Hematopoietic multipotent progenitor cell treated with erythropoietin and hydrocortisone succinate and interleukin-3 and kit ligand, for 4 days (in vitro differentiated cells): Measurements from ENCODE around the gene IQSEC1.
"Not testable (repeated sequence)": the region's sequence is repeated elsewhere in the genome, so short reads cannot be mapped to it uniquely, and the experiment has no call there.

ENCODE experiments used
- DNase-seq: peaks from one replicate; pipeline ENCODE4 v3.0.0-alpha.2; 2015

IQSEC1 gene

DNA sequence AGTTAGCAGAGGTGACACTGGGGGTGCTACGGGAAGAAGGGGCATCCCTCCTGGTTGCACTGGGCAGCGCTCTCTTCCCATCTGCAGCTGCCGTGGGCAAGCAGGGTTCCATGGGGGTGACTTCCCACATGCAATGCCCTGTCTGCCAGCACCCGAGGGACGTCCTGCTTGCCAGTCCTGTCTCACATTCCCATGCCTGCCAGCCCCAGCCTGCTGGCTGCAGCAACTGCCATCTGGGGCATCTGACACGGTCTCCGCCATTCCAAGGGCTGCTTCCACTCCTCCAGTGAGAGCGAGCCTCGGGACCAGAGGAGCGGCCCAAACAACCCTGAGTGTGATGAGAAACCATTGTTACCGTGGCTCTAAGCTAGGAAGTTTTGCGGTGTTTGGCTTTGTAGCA, 186.5 kb downstream of the IQSEC1 start:
- DNase-seq: no peak

DNA sequence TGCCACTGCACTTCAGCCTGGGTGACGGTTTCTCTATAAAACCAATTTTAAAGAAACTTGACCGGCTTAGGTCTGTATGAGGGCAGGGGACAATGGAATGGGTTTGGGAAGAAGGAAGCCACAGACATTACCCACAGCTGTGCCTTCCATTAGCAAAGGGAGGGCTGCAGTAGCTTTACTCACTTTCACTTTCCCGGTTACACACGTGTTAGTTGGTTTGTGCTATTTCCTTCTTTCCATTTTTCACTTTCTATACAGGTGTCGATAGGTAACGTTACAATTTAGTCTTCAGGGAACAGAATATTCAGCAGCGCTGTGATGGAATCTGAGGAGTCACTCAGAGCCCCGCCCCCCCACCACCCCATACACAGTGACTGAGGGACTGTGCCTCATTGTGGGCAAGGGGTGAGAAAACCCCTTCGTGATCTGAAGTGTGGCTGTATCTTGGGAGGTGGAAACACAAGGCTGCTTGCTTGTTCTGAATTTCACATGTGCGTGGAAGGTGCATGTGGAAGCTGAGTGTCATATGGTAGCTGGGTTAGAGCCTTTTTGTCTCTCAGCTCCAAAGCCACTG, 187.0 kb downstream of the IQSEC1 start:
- no peak for DNase-seq

- no peak for DNase-seq
Observed at GRCh38 chr3:12885583-12885930, 187.7 kb downstream of the IQSEC1 start.

GRCh38 chr3:12884790-12885582, 188.2 kb downstream of the IQSEC1 start:
- DNase-seq: no peak

DNA sequence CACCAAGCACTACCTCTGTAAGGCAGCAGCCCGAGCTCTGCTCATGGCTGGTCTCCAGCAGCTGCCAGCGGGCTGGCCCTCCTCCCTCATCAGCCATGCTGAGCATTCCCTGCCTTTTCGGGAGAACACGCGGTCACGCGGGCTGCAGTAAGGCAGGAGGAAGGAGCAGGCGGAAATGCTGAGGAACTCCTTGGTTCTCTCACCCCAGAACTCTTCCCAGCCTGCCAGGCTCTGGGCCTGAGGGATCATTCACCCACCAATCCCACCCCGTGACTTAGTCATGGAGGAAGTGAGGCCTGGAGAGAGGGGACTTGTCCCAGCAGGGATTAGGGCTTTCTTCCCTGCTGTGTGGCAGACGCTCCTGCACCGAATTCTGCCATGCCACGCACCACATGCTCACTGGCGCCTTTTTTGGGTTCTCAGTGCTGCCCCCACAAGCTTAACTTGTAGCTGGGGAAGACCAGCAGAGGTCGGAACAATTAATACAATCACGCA, 189.0 kb downstream of the IQSEC1 start:
- DNase-seq: no peak

GRCh38 chr3:12882336-12883310, 190.6 kb downstream of the IQSEC1 start:
- no peak for DNase-seq

DNA sequence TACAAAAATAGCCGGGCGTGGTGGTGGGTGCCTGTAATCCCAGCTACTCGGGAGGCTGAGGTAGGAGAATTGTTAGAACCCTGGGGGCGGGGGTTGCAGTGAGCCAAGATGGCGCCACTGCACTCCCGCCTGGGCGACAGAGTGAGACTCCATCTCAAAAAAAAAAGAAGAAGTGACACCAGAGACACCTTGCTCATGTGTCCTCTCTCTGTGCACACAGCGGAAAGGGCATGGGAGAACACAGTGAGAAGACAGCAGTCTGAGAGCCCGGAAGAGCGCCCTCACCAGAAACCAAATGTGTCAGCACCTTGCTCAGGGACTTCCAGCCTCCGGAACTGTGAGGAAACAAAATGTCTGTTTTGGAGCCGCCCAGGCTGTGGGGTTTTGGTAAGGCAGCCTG, 191.4 kb downstream of the IQSEC1 start:
- DNase-seq: not testable (repeated sequence)

GRCh38 chr3:12879191-12879815, 193.9 kb downstream of the IQSEC1 start:
- DNase-seq: peak; percentile 65

GRCh38 chr3:12878758-12879157, 194.5 kb downstream of the IQSEC1 start:
- DNase-seq: peak; percentile 74

- peak; percentile 58 for DNase-seq
Observed at GRCh38 chr3:12878141-12878574, 195.1 kb downstream of the IQSEC1 start.

GRCh38 chr3:12877040-12877439, 196.2 kb downstream of the IQSEC1 start:
- no peak for DNase-seq

- DNase-seq: peak; percentile 87
Observed at GRCh38 chr3:12875857-12876836, 197.1 kb downstream of the IQSEC1 start.

DNA sequence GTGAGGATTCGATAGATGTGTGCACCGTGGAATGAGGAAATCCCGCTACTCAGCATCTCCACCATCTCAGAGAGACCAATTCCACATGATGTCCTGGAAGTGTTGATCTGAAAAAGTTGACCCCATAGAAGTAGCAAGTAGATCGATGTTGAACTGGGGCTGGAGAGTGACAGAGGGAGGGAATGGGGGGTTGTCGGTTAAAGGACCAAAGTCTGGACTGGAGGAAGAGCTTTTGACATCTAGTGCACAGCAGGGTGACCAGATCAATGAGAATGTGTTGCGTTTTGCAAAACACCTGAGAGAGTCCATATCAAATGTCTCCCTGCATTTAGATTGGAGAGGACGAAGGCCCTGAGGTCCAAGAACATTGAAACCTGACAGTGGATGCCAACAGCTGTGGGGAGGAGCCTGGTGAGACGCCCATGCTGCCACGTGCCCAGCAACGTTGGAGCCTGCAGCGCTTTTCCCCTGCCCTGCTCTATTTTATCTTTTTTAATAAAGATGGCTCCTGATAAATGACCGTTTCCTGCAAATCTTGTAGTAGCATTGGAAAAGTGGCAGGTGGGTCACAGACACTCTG, 201.7 kb downstream of the IQSEC1 start:
- no peak for DNase-seq

GRCh38 chr3:12870942-12871341, 202.3 kb downstream of the IQSEC1 start:
- peak; percentile 60 for DNase-seq

- DNase-seq: peak; percentile 52
Observed at GRCh38 chr3:12869035-12869621, 204.1 kb downstream of the IQSEC1 start.

DNA sequence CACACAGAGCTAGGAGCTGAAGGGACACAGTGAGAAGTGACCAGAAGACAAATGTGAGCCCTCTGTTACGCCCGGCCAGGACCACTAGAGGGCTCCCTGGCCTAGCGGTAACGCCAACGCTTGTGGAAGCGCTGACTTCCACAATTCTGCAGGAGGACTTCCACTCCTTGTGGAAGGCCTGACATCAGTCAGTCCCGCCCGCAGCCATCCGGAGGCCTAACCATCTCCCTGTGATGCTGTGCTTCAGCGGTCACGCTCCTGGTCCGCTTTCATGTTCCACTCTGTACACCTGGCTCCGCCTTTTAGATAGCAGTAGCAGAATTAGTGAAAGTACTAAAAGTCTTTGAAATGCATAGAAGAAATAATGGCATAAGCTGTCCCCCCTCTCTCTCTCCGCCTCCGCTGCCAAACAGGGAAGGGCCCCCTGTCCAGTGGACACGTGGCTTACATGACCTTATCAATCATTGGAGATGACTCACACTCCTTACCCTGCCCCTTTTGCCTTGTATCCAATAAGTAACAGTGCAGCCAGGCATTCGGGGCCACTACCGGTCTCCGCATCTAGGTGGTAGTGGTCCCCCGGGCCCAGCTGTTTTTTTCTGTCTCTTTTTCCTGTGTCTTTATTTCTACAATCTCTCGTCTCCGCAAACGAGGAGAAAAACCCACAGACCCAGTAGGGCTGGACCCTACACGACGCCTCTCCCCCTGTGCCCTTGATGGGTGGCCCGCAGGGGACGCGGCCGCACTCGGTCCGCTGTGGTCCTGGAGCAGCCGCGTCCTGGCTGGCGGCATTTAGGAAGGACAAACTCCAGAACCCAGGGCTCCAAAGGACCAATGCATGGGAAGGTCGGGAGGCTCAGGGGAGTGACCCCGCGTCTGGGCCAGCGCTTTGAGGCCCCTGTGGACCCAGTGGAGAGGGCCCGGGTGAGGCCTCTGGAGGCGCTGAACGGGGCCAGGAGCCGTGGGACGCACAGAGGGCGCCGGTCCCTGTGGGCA, 204.9 kb downstream of the IQSEC1 start:
- peak; percentile 91 for DNase-seq

DNA sequence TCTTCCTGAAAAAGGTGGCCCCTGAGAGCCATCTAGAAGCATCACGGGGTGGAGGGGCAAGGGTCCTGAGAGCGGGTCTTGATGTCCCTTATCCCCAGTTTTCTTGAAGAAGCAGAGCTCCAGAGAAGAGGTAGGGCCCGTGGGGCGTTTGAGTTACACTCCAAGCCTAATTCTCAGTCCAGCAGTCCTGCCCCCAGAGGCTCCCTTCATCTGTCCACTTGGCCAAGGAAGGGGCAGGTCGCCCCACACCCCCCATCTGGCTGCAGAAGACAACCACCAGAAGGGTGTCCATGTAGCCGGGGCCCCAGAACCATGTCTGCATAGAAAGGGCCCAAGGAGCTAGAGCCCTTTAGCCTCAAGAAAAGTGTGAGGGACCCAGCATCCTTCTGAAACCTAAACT, 206.4 kb downstream of the IQSEC1 start:
- DNase-seq: no peak

GRCh38 chr3:12865271-12865670, 208.0 kb downstream of the IQSEC1 start:
- no peak for DNase-seq

DNA sequence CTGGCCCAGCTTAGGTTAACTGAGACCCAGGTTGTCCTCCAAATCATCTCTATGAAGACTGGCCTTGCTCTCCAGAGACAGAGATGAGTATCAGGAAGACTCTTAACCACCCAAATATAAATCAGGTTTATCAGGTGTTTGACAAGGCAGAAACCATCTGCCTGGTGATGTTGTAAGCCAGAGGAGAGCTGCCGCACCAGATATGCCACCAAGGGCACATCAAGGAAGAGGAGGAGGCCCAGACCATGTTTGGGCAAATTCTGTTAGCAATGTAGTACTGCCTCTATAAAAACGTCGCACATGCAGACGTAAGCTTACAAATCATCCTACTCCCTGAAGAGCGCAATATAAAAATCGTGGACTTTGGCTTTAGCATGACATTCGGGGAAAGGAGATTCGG, 210.8 kb downstream of the IQSEC1 start:
- DNase-seq: no peak
